ENCODE measurements around the gene TNFRSF19. TPM values are rescaled to one million over a fixed set of nuclear protein-coding genes. Genes with fewer than 3 reads are reported as not detected.
A peak's percentile ranks its signal among the peaks of the same experiment; 100 is the strongest.
"Not testable (repeated sequence)": the region's sequence is repeated elsewhere in the genome, so short reads cannot be mapped to it uniquely, and the experiment has no call there.

TNFRSF19 gene
- total RNA-seq, 1 donor from 2014 or later, result not detected

- Mint-ChIP-seq H3K4me1 (peaks cover 18% of the 10 kb centered on the region), H3K27ac (no peak overlapping the region), H3K9me3 (no peaks in the 10 kb centered on the region), H3K36me3 (ENCODE audit: low read depth) (no peaks in the 10 kb centered on the region), H3K4me3 (peak overlapping the region; percentile 76), H3K27me3 (peaks cover 60% of the 10 kb centered on the region)
- intact Hi-C loops (cut with micrococcal nuclease), result loop anchor here (1.0 to 10.0 kb wide), 5 partner anchors 114 to 310 kb away; partner anchors contain the start of gene MIPEP
- DNase-seq, result peak; percentile 98
Measured at GRCh38 chr13:23579072-23579895, 9.1 kb downstream of the TNFRSF19 start.

GRCh38 chr13:23579896-23580683 is 9.9 kb downstream of the TNFRSF19 start:
- Mint-ChIP-seq H3K4me1 (peaks cover 13% of the 10 kb centered on the region), H3K27me3 (peaks cover 59% of the 10 kb centered on the region), H3K4me3 (peak overlapping the region; percentile 76), H3K27ac (peak overlapping the region; percentile 8), H3K36me3 (ENCODE audit: low read depth) (no peaks in the 10 kb centered on the region), H3K9me3 (no peaks in the 10 kb centered on the region)
- intact Hi-C loops (cut with micrococcal nuclease), result loop anchor here (1.0 to 10.0 kb wide), 5 partner anchors 115 to 309 kb away; partner anchors contain the start of gene MIPEP
- no peak for DNase-seq

- intact Hi-C loops (cut with micrococcal nuclease), result no loop called here
- Mint-ChIP-seq H3K36me3 (ENCODE audit: low read depth) (no peaks in the 10 kb centered on the region), H3K27me3 (peaks cover 57% of the 10 kb centered on the region)
Measured at GRCh38 chr13:23580684-23581060, 10.5 kb downstream of the TNFRSF19 start.

GRCh38 chr13:23583491-23583890 is 13.3 kb downstream of the TNFRSF19 start:
- H3K27me3 Mint-ChIP-seq, result peaks cover 51% of the 10 kb centered on the region
- no peaks in the 10 kb centered on the region for H3K36me3 Mint-ChIP-seq (ENCODE audit: low read depth)
- intact Hi-C loops (cut with micrococcal nuclease), result no loop called here

More at GRCh38 chr13:23580684-23581060, 10.5 kb downstream of the TNFRSF19 start:
- no peak overlapping the region for H3K27ac Mint-ChIP-seq
- H3K9me3 Mint-ChIP-seq, result no peaks in the 10 kb centered on the region
- peaks cover 13% of the 10 kb centered on the region for H3K4me1 Mint-ChIP-seq
- no peak for DNase-seq
- H3K4me3 Mint-ChIP-seq, result no peak overlapping the region

GRCh38 chr13:23584275-23584674 is 14.1 kb downstream of the TNFRSF19 start:
- Mint-ChIP-seq H3K27me3 (peaks cover 56% of the 10 kb centered on the region), H3K27ac (no peak overlapping the region), H3K4me3 (no peak overlapping the region), H3K4me1 (peaks cover 7% of the 10 kb centered on the region), H3K9me3 (no peaks in the 10 kb centered on the region), H3K36me3 (ENCODE audit: low read depth) (no peaks in the 10 kb centered on the region)
- DNase-seq, result no peak
- intact Hi-C loops (cut with micrococcal nuclease), result no loop called here

More at GRCh38 chr13:23583491-23583890, 13.3 kb downstream of the TNFRSF19 start:
- DNase-seq, result no peak
- no peaks in the 10 kb centered on the region for H3K9me3 Mint-ChIP-seq
- H3K27ac Mint-ChIP-seq, result no peak overlapping the region
- peaks cover 9% of the 10 kb centered on the region for H3K4me1 Mint-ChIP-seq
- no peak overlapping the region for H3K4me3 Mint-ChIP-seq

GRCh38 chr13:23586336-23586735 is 16.1 kb downstream of the TNFRSF19 start:
- peaks cover 46% of the 10 kb centered on the region for H3K27me3 Mint-ChIP-seq
- no peak overlapping the region for H3K4me3 Mint-ChIP-seq
- H3K9me3 Mint-ChIP-seq, result no peaks in the 10 kb centered on the region
- H3K4me1 Mint-ChIP-seq, result no peaks in the 10 kb centered on the region
- intact Hi-C loops (cut with micrococcal nuclease), result no loop called here
- DNase-seq, result no peak
- no peak overlapping the region for H3K27ac Mint-ChIP-seq
- no peaks in the 10 kb centered on the region for H3K36me3 Mint-ChIP-seq (ENCODE audit: low read depth)

GRCh38 chr13:23588666-23589065 is 18.5 kb downstream of the TNFRSF19 start:
- intact Hi-C loops (cut with micrococcal nuclease), result no loop called here
- Mint-ChIP-seq H3K4me3 (no peak overlapping the region), H3K36me3 (ENCODE audit: low read depth) (no peaks in the 10 kb centered on the region), H3K27me3 (peaks cover 32% of the 10 kb centered on the region), H3K9me3 (no peaks in the 10 kb centered on the region), H3K27ac (no peak overlapping the region), H3K4me1 (no peaks in the 10 kb centered on the region)
- no peak for DNase-seq

- intact Hi-C loops (cut with micrococcal nuclease), result no loop called here
- H3K9me3 Mint-ChIP-seq, result no peaks in the 10 kb centered on the region
- H3K27ac Mint-ChIP-seq, result no peak overlapping the region
- H3K27me3 Mint-ChIP-seq, result peaks cover 31% of the 10 kb centered on the region
- no peaks in the 10 kb centered on the region for H3K36me3 Mint-ChIP-seq (ENCODE audit: low read depth)
- DNase-seq, result no peak
- H3K4me3 Mint-ChIP-seq, result no peak overlapping the region
- H3K4me1 Mint-ChIP-seq, result no peaks in the 10 kb centered on the region
Measured at GRCh38 chr13:23592596-23592995, 22.4 kb downstream of the TNFRSF19 start.

- Mint-ChIP-seq H3K4me3 (no peak overlapping the region), H3K36me3 (ENCODE audit: low read depth) (no peaks in the 10 kb centered on the region), H3K27me3 (peaks cover 32% of the 10 kb centered on the region), H3K27ac (no peak overlapping the region), H3K4me1 (no peaks in the 10 kb centered on the region), H3K9me3 (no peaks in the 10 kb centered on the region)
- no peak for DNase-seq
- intact Hi-C loops (cut with micrococcal nuclease), result no loop called here
Measured at GRCh38 chr13:23593148-23593547, 22.9 kb downstream of the TNFRSF19 start.

GRCh38 chr13:23594290-23594689 is 24.1 kb downstream of the TNFRSF19 start:
- H3K4me1 Mint-ChIP-seq; H3K27ac Mint-ChIP-seq; H3K9me3 Mint-ChIP-seq; H3K4me3 Mint-ChIP-seq; H3K36me3 Mint-ChIP-seq (ENCODE audit: low read depth); intact Hi-C loops (cut with micrococcal nuclease); DNase-seq: not testable (repeated sequence)
- H3K27me3 Mint-ChIP-seq, result peaks cover 34% of the 10 kb centered on the region

- no peak for DNase-seq
- Mint-ChIP-seq H3K4me3 (no peak overlapping the region), H3K4me1 (no peaks in the 10 kb centered on the region), H3K27me3 (peaks cover 54% of the 10 kb centered on the region), H3K27ac (no peak overlapping the region), H3K36me3 (ENCODE audit: low read depth) (no peaks in the 10 kb centered on the region), H3K9me3 (no peaks in the 10 kb centered on the region)
- intact Hi-C loops (cut with micrococcal nuclease), result no loop called here
Measured at GRCh38 chr13:23598369-23598768, 28.2 kb downstream of the TNFRSF19 start.

- intact Hi-C loops (cut with micrococcal nuclease), result no loop called here
- Mint-ChIP-seq H3K4me1 (no peaks in the 10 kb centered on the region), H3K27me3 (peaks cover 60% of the 10 kb centered on the region), H3K4me3 (no peak overlapping the region), H3K27ac (no peak overlapping the region), H3K9me3 (no peaks in the 10 kb centered on the region), H3K36me3 (ENCODE audit: low read depth) (no peaks in the 10 kb centered on the region)
- no peak for DNase-seq
Measured at GRCh38 chr13:23599083-23599925, 29.1 kb downstream of the TNFRSF19 start.

GRCh38 chr13:23600100-23600499 is 29.9 kb downstream of the TNFRSF19 start:
- peaks cover 66% of the 10 kb centered on the region for H3K27me3 Mint-ChIP-seq
- no peaks in the 10 kb centered on the region for H3K9me3 Mint-ChIP-seq
- no peak for DNase-seq
- H3K36me3 Mint-ChIP-seq (ENCODE audit: low read depth), result no peaks in the 10 kb centered on the region
- H3K4me1 Mint-ChIP-seq, result no peaks in the 10 kb centered on the region
- intact Hi-C loops (cut with micrococcal nuclease), result no loop called here
- no peak overlapping the region for H3K4me3 Mint-ChIP-seq
- H3K27ac Mint-ChIP-seq, result no peak overlapping the region
